ENCODE results near the gene C12orf42. TPM values are rescaled to one million over a fixed set of nuclear protein-coding genes. Genes with fewer than 3 reads are reported as not detected.

The C12orf42 gene
- total RNA-seq, 2 experiments from 2014 or later = 3.9 to 4.8 TPM

DNA sequence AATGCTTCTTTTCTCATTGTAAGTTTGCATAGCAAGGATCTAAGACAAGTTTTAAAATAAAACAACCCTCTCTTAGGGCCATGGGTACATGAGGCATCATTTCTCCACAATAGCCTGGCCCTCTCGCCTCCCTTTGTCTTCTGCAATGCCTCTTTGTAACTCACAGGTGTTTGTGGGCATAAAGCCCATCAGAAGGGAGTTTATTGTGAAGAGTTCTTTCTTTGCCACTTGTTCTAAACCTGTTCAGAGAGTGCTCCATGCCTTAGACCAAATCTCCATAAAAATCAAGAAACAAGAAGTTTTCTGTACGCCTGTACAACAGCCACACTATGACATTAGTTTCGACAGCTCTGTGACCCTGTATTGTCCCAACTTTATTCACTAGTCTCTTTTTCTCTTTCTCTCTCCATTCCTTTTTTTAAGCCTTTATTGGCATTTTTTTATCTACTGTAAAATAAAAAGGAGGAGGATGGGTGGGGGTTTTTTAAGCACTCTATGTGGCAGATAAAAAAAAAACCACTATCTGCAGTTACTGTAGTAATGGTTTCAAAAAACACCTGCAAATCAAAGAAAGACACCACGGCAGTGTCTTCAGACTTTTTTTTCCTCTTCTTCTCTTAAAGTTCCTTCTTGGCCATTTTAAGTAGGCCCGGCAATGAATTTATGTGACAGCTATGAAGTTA lies 1.6 kb downstream of the C12orf42 start:
- H3K27ac Mint-ChIP-seq = peak overlapping the region; percentile 76
- H3K27me3 ChIP-seq (ENCODE audit: control insufficient read depth in 1 of 2, insufficient read depth in 2 of 2, low read length in 2 of 2) = peaks cover 4 to 9% of the 10 kb centered on the region in 2 experiments

DNA sequence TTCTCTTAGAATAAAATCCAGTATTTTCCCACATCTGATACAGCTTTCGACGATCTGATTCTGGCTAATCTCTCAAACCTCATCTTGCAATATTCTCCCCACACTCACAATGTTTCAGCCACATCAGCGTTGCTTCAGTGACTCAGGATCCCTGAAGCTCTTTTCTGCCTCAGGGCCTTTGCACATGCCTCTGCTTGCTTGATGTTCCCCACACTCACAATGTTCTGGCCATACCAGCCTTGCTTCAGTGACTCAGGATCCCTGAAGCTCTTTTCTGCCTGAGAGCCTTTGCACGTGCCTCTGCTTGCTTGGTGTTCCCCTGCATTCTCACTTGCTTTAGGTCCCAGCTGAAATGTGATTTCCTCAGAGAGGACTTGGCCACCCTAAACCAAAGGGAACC lies 2.6 kb downstream of the C12orf42 start:
- no peak overlapping the region for H3K27ac Mint-ChIP-seq
- no peak overlapping the region for H3K4me3 Mint-ChIP-seq
- peaks cover 4 to 9% of the 10 kb centered on the region in 2 experiments for H3K27me3 ChIP-seq (ENCODE audit: control insufficient read depth in 1 of 2, insufficient read depth in 2 of 2, low read length in 2 of 2)
- POLR2A ChIA-PET = no interaction called here
- H3K4me1 ChIP-seq (ENCODE audit: insufficient read depth, low read length) = peaks cover 15% of the 10 kb centered on the region
- peaks cover 29% of the 10 kb centered on the region for H3K27me3 Mint-ChIP-seq
- DNase-seq (no peak), ATAC-seq (ENCODE audit: poor library complexity) (no peak)
- H3K4me3 ChIP-seq (ENCODE audit: low read length) = no peak overlapping the region
- intact Hi-C loops (cut with DNase I, micrococcal nuclease) = no loop called here
- H3K27ac ChIP-seq (ENCODE audit: low read depth in 1 of 2, low read length in 2 of 2) = no peak overlapping the region
- peaks cover 7% of the 10 kb centered on the region for H3K9me3 Mint-ChIP-seq
- no peaks in the 10 kb centered on the region for H3K9me3 ChIP-seq (ENCODE audit: control insufficient read depth in 1 of 2, insufficient read depth in 1 of 2, low read length in 2 of 2)
- CTCF ChIA-PET = no interaction called here
- TF ChIP-seq, protein P1, sequence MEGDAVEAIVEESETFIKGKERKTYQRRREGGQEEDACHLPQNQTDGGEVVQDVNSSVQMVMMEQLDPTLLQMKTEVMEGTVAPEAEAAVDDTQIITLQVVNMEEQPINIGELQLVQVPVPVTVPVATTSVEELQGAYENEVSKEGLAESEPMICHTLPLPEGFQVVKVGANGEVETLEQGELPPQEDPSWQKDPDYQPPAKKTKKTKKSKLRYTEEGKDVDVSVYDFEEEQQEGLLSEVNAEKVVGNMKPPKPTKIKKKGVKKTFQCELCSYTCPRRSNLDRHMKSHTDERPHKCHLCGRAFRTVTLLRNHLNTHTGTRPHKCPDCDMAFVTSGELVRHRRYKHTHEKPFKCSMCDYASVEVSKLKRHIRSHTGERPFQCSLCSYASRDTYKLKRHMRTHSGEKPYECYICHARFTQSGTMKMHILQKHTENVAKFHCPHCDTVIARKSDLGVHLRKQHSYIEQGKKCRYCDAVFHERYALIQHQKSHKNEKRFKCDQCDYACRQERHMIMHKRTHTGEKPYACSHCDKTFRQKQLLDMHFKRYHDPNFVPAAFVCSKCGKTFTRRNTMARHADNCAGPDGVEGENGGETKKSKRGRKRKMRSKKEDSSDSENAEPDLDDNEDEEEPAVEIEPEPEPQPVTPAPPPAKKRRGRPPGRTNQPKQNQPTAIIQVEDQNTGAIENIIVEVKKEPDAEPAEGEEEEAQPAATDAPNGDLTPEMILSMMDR (IDR thresholded peaks at IDR 0.05) = no peak
- H3K36me3 ChIP-seq (ENCODE audit: insufficient read depth, low read length) = no peaks in the 10 kb centered on the region
- peaks cover 18% of the 10 kb centered on the region for H3K4me1 Mint-ChIP-seq (ENCODE audit: low read depth)
- H3K36me3 Mint-ChIP-seq (ENCODE audit: low read depth) = peaks cover 5% of the 10 kb centered on the region

More for the DNA sequence above, 1.6 kb downstream of the C12orf42 start:
- no peaks in the 10 kb centered on the region for H3K9me3 ChIP-seq (ENCODE audit: control insufficient read depth in 1 of 2, insufficient read depth in 1 of 2, low read length in 2 of 2)
- Mint-ChIP-seq H3K36me3 (ENCODE audit: low read depth) (no peaks in the 10 kb centered on the region), H3K27me3 (peaks cover 29% of the 10 kb centered on the region), H3K4me1 (ENCODE audit: low read depth) (peaks cover 18% of the 10 kb centered on the region), H3K4me3 (peak overlapping the region; percentile 87), H3K9me3 (peaks cover 2% of the 10 kb centered on the region)
- H3K36me3 ChIP-seq (ENCODE audit: insufficient read depth, low read length) = no peaks in the 10 kb centered on the region
- H3K27ac ChIP-seq (ENCODE audit: low read depth in 1 of 2, low read length in 2 of 2) = peak overlapping the region in 1 of 2 donors; percentile 43
- POLR2A ChIA-PET = no interaction called here
- intact Hi-C loops (cut with DNase I, micrococcal nuclease) = no loop called here
- peak; percentile 18 for ATAC-seq (ENCODE audit: poor library complexity)
- TF ChIP-seq, protein P1 (IDR thresholded peaks at IDR 0.05) = no peak
- DNase-seq = peak in 2 of 14 experiments; percentile 21 to 36
- CTCF ChIA-PET = no interaction called here
- H3K4me1 ChIP-seq (ENCODE audit: insufficient read depth, low read length) = peaks cover 15% of the 10 kb centered on the region
- H3K4me3 ChIP-seq (ENCODE audit: low read length) = peak overlapping the region; percentile 62

GRCh38 chr12:103482365-103482764 lies 13.4 kb downstream of the C12orf42 start:
- ATAC-seq (ENCODE audit: poor library complexity) = no peak
- no peaks in the 10 kb centered on the region for H3K36me3 ChIP-seq (ENCODE audit: insufficient read depth, low read length)
- no peak overlapping the region for H3K27ac ChIP-seq (ENCODE audit: low read depth in 1 of 2, low read length in 2 of 2)
- intact Hi-C loops (cut with DNase I, micrococcal nuclease) = no loop called here
- Mint-ChIP-seq H3K4me1 (ENCODE audit: low read depth) (no peaks in the 10 kb centered on the region), H3K4me3 (peak overlapping the region; percentile 4), H3K27ac (no peak overlapping the region), H3K36me3 (ENCODE audit: low read depth) (no peaks in the 10 kb centered on the region), H3K9me3 (peaks cover 6% of the 10 kb centered on the region), H3K27me3 (no peaks in the 10 kb centered on the region)
- DNase-seq = peak in 1 of 14 experiments; percentile 17
- H3K4me3 ChIP-seq (ENCODE audit: low read length) = peak overlapping the region; percentile 10
- H3K27me3 ChIP-seq (ENCODE audit: control insufficient read depth in 1 of 2, insufficient read depth in 2 of 2, low read length in 2 of 2) = no peaks in the 10 kb centered on the region
- H3K9me3 ChIP-seq (ENCODE audit: control insufficient read depth in 1 of 2, insufficient read depth in 1 of 2, low read length in 2 of 2) = peaks cover 0 to 3% of the 10 kb centered on the region in 2 experiments
- H3K4me1 ChIP-seq (ENCODE audit: insufficient read depth, low read length) = no peaks in the 10 kb centered on the region
- TF ChIP-seq, protein P1 (IDR thresholded peaks at IDR 0.05) = no peak
- POLR2A ChIA-PET = no interaction called here
- CTCF ChIA-PET = no interaction called here
